Measurements from ENCODE around the gene GAS2L1. TPM values are rescaled to one million over a fixed set of nuclear protein-coding genes. Genes with fewer than 3 reads are reported as not detected.

The GAS2L1 gene
- total RNA-seq, 3 donors from 2014 or later (not counting 1 experiment from before 2014, with no cell fraction given), result 0.57 to 4.1 (median 2.8) TPM

GRCh38 chr22:29259253-29259899, 47.1 kb upstream of the GAS2L1 start:
- H3K27ac Mint-ChIP-seq, result no peak overlapping the region
- intact Hi-C loops (cut with micrococcal nuclease), result no loop called here

GRCh38 chr22:29260031-29260560, 46.4 kb upstream of the GAS2L1 start:
- DNase-seq (no peak), ATAC-seq (no peak)
- H3K4me3 ChIP-seq (ENCODE audit: low read length), result no peak overlapping the region
- H3K27ac Mint-ChIP-seq, result no peak overlapping the region
- H3K9me3 ChIP-seq (ENCODE audit: control insufficient read depth, insufficient read depth, low read length), result no peaks in the 10 kb centered on the region
- no peaks in the 10 kb centered on the region for H3K27me3 Mint-ChIP-seq (ENCODE audit: low read depth in 2 of 2)
- 97% methylated on average over 13 of the region's 13 CpGs for WGBS (ENCODE audit: insufficient coverage)
- no peaks in the 10 kb centered on the region for H3K4me1 Mint-ChIP-seq
- no peak for TF ChIP-seq CTCF (IDR thresholded peaks at IDR 0.05)
- H3K4me3 Mint-ChIP-seq, result no peak overlapping the region
- no peaks in the 10 kb centered on the region for H3K36me3 Mint-ChIP-seq
- no peak overlapping the region for H3K27ac ChIP-seq (ENCODE audit: low read length)
- no peaks in the 10 kb centered on the region for H3K27me3 ChIP-seq (ENCODE audit: control insufficient read depth, insufficient read depth, low read length)
- no peaks in the 10 kb centered on the region for H3K4me1 ChIP-seq (ENCODE audit: control insufficient read depth, insufficient read depth, low read length)
- H3K9me3 Mint-ChIP-seq, result no peaks in the 10 kb centered on the region
- intact Hi-C loops (cut with micrococcal nuclease), result loop anchor here (10.0 kb wide), 1 partner anchor 1345 kb away; the partner anchor contains the start of gene PITPNB
- peaks cover under 1% of the 10 kb centered on the region for H3K36me3 ChIP-seq (ENCODE audit: control insufficient read depth, insufficient read depth, low read length)

More at GRCh38 chr22:29259253-29259899, 47.1 kb upstream of the GAS2L1 start:
- no peak for DNase-seq
- H3K9me3 ChIP-seq (ENCODE audit: control insufficient read depth, insufficient read depth, low read length), result no peaks in the 10 kb centered on the region
- H3K27me3 Mint-ChIP-seq (ENCODE audit: low read depth in 2 of 2), result no peaks in the 10 kb centered on the region
- WGBS (ENCODE audit: insufficient coverage), result 92% methylated on average over 11 of the region's 11 CpGs
- H3K36me3 ChIP-seq (ENCODE audit: control insufficient read depth, insufficient read depth, low read length), result no peaks in the 10 kb centered on the region
- no peak overlapping the region for H3K27ac ChIP-seq (ENCODE audit: low read length)
- no peaks in the 10 kb centered on the region for H3K4me1 Mint-ChIP-seq
- no peak for TF ChIP-seq CTCF (IDR thresholded peaks at IDR 0.05)
- no peaks in the 10 kb centered on the region for H3K9me3 Mint-ChIP-seq
- no peak for ATAC-seq
- no peaks in the 10 kb centered on the region for H3K27me3 ChIP-seq (ENCODE audit: control insufficient read depth, insufficient read depth, low read length)
- H3K4me3 ChIP-seq (ENCODE audit: low read length), result no peak overlapping the region
- no peaks in the 10 kb centered on the region for H3K36me3 Mint-ChIP-seq
- H3K4me1 ChIP-seq (ENCODE audit: control insufficient read depth, insufficient read depth, low read length), result no peaks in the 10 kb centered on the region
- no peak overlapping the region for H3K4me3 Mint-ChIP-seq

GRCh38 chr22:29260601-29261315, 45.7 kb upstream of the GAS2L1 start:
- intact Hi-C loops (cut with micrococcal nuclease), result loop anchor here (10.0 kb wide), 1 partner anchor 1346 kb away; the partner anchor contains the start of gene PITPNB
- no peak for DNase-seq
- Mint-ChIP-seq H3K4me1 (no peaks in the 10 kb centered on the region), H3K4me3 (no peak overlapping the region), H3K9me3 (no peaks in the 10 kb centered on the region), H3K27me3 (ENCODE audit: low read depth in 2 of 2) (no peaks in the 10 kb centered on the region), H3K36me3 (no peaks in the 10 kb centered on the region), H3K27ac (no peak overlapping the region)
- 94% methylated on average over 17 of the region's 17 CpGs for WGBS (ENCODE audit: insufficient coverage)
- ATAC-seq, result no peak
- Histone ChIP-seq H3K4me3 (ENCODE audit: low read length) (no peak overlapping the region), H3K9me3 (ENCODE audit: control insufficient read depth, insufficient read depth, low read length) (no peaks in the 10 kb centered on the region), H3K36me3 (ENCODE audit: control insufficient read depth, insufficient read depth, low read length) (peaks cover 3% of the 10 kb centered on the region), H3K4me1 (ENCODE audit: control insufficient read depth, insufficient read depth, low read length) (no peaks in the 10 kb centered on the region), H3K27me3 (ENCODE audit: control insufficient read depth, insufficient read depth, low read length) (no peaks in the 10 kb centered on the region), H3K27ac (ENCODE audit: low read length) (no peak overlapping the region)
- no peak for TF ChIP-seq CTCF (IDR thresholded peaks at IDR 0.05)
